SU-DHL-6 (cell line): Measurements from ENCODE around the gene MCTP1.

Experiments
- H2AFZ ChIP-seq: fragments of 200-600 bp; sonication (generic); 2 replicates; pipeline ENCODE4 v1.6.1; 2014; ENCODE audit warnings: low read depth, mild to moderate bottlenecking, moderate library complexity, mixed read lengths, antibody characterized with exemption, low read length; ENCODE audit not compliant: severe bottlenecking
- H3F3A ChIP-seq: fragments of 200-600 bp; shearing (Covaris generic); 2 replicates; pipeline ENCODE4 v1.6.0; 2016; ENCODE audit warnings: antibody characterized with exemption, mild to moderate bottlenecking; ENCODE audit not compliant: insufficient read depth
- H3K27ac ChIP-seq: fragments of 200-600 bp; sonication (generic); 2 replicates; pipeline ENCODE4 v1.5.1; 2016; ENCODE audit warnings: low read depth, mild to moderate bottlenecking, low read length, moderate library complexity, mixed read lengths
- H3K27me3 ChIP-seq: fragments of 200-600 bp; sonication (generic), shearing (Covaris generic); 2 replicates; pipeline ENCODE4 v1.6.0; 2014; ENCODE audit warnings: mild to moderate bottlenecking, low read length
- H3K36me3 ChIP-seq: fragments of 200-600 bp; sonication (generic); 2 replicates; pipeline ENCODE4 v1.6.1; 2014; ENCODE audit warnings: mild to moderate bottlenecking, low read length, mixed read lengths
- H3K4me2 ChIP-seq: fragments of 300-600, 200-600 bp; shearing (Covaris generic), sonication (generic); 2 replicates; pipeline ENCODE4 v1.6.0; 2014; ENCODE audit warnings: low read length, low read depth, mild to moderate bottlenecking; ENCODE audit not compliant: poor library complexity, severe bottlenecking
- H3K4me3 ChIP-seq: fragments of 200-600 bp; sonication (generic); 2 replicates; pipeline ENCODE4 v1.5.1; 2014; ENCODE audit warnings: antibody characterized with exemption, low read length, mild to moderate bottlenecking, mixed read lengths; ENCODE audit not compliant: insufficient read depth, poor library complexity, severe bottlenecking
- H3K79me2 ChIP-seq: fragments of 200-600 bp; sonication (generic); 2 replicates; pipeline ENCODE4 v1.6.1; 2014; ENCODE audit warnings: mild to moderate bottlenecking, low read length, moderate library complexity; ENCODE audit not compliant: insufficient read depth
- H3K9ac ChIP-seq: fragments of 200-600 bp; sonication (generic); 2 replicates; pipeline ENCODE4 v1.7.0; 2014; ENCODE audit warnings: mild to moderate bottlenecking, low read length
- H3K9me2 ChIP-seq: fragments of 200-600 bp; sonication (generic); replicated peaks from 2 replicates; pipeline ENCODE4 v1.6.1; 2014; ENCODE audit warnings: low read length; ENCODE audit not compliant: insufficient read depth
- H3K9me3 ChIP-seq: fragments of 200-600 bp; sonication (generic); 2 replicates; pipeline ENCODE4 v1.6.1; 2014; ENCODE audit warnings: low read length, mixed read lengths; ENCODE audit not compliant: insufficient read depth
- H4K20me1 ChIP-seq: fragments of 200-600 bp; sonication (generic); 2 replicates; pipeline ENCODE4 v1.6.1; 2014; ENCODE audit warnings: low read depth, mild to moderate bottlenecking, antibody characterized with exemption, low read length, moderate library complexity, mixed read lengths
- EZH2phosphoT487 ChIP-seq: fragments of 200-600 bp; sonication (generic), shearing (Covaris generic); conservative IDR thresholded peaks from 2 replicates; pipeline ENCODE4 v1.6.1; 2018; ENCODE audit warnings: mild to moderate bottlenecking, antibody characterized with exemption, low read length, moderate library complexity, mixed read lengths
- TF ChIP-seq, protein P1 (sequence below): fragments of 200-600 bp; sonication (generic); IDR thresholded peaks from one replicate; pipeline ENCODE4 v1.5.1; 2017; ENCODE audit warnings: antibody characterized with exemption, mild to moderate bottlenecking, low read length, moderate library complexity; ENCODE audit not compliant: insufficient read depth, poor library complexity, severe bottlenecking

MCTP1 gene

DNA sequence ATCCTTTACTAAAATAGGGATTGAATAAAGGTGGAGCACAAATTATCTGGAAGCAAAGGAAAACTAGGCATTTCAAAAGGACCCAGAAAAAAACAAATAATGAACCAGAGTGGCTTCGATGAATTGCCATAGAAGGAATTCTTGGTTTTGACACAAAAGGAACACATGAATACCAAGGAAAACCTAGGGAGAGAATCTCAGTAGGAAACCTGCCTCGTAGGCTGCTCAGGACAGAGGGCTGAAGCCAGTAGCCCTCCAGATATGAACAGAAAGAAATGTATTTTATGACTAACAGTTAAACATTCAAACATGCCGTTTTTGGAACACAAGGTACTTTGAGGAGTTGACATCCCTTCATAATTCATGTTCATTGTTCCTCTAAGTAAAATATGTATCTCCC lies 420.9 kb downstream of the MCTP1 start:
- Histone ChIP-seq H3K9me2 (no peaks in the 10 kb centered on the region), H2AFZ (no peak overlapping the region), H3K79me2 (no peaks in the 10 kb centered on the region), H3K9ac (no peak overlapping the region), H3K4me2 (no peak overlapping the region), H3K4me3 (no peak overlapping the region), H3K36me3 (no peaks in the 10 kb centered on the region), H3F3A (no peaks in the 10 kb centered on the region), H3K9me3 (no peaks in the 10 kb centered on the region), H3K27ac (no peak overlapping the region), H3K27me3 (no peaks in the 10 kb centered on the region), H4K20me1 (no peaks in the 10 kb centered on the region)
- TF ChIP-seq, protein P1, sequence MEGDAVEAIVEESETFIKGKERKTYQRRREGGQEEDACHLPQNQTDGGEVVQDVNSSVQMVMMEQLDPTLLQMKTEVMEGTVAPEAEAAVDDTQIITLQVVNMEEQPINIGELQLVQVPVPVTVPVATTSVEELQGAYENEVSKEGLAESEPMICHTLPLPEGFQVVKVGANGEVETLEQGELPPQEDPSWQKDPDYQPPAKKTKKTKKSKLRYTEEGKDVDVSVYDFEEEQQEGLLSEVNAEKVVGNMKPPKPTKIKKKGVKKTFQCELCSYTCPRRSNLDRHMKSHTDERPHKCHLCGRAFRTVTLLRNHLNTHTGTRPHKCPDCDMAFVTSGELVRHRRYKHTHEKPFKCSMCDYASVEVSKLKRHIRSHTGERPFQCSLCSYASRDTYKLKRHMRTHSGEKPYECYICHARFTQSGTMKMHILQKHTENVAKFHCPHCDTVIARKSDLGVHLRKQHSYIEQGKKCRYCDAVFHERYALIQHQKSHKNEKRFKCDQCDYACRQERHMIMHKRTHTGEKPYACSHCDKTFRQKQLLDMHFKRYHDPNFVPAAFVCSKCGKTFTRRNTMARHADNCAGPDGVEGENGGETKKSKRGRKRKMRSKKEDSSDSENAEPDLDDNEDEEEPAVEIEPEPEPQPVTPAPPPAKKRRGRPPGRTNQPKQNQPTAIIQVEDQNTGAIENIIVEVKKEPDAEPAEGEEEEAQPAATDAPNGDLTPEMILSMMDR = no peak
- no peak for TF ChIP-seq EZH2phosphoT487

DNA sequence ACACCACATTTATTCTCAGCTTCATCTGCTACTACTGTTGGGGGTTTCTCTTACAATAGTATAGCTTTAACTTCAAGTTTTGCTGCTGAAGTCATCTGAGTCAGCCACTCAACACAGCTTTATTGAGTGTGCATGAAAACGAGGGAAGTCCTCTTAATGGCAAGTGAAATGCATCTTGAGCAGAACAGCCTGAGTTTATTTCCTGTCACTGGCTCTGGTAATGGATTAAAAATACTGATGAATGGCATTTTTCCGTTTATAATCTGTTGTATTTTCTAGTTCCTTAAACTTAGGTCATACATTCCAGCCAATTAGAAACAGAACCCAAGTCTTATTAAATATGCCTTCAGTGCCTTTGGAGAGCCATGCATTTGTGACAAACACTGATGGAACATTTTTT lies 427.8 kb downstream of the MCTP1 start:
- no peaks in the 10 kb centered on the region for H3K9me3 ChIP-seq
- no peaks in the 10 kb centered on the region for H3K27me3 ChIP-seq
- H3K9me2 ChIP-seq = no peaks in the 10 kb centered on the region
- no peaks in the 10 kb centered on the region for H3K79me2 ChIP-seq
- no peaks in the 10 kb centered on the region for H3F3A ChIP-seq
- TF ChIP-seq, protein P1 = no peak
- no peak for TF ChIP-seq EZH2phosphoT487
- H2AFZ ChIP-seq = no peak overlapping the region
- H3K27ac ChIP-seq = no peak overlapping the region
- H3K4me2 ChIP-seq = no peak overlapping the region
- no peaks in the 10 kb centered on the region for H4K20me1 ChIP-seq
- no peak overlapping the region for H3K9ac ChIP-seq
- no peak overlapping the region for H3K4me3 ChIP-seq
- no peaks in the 10 kb centered on the region for H3K36me3 ChIP-seq

DNA sequence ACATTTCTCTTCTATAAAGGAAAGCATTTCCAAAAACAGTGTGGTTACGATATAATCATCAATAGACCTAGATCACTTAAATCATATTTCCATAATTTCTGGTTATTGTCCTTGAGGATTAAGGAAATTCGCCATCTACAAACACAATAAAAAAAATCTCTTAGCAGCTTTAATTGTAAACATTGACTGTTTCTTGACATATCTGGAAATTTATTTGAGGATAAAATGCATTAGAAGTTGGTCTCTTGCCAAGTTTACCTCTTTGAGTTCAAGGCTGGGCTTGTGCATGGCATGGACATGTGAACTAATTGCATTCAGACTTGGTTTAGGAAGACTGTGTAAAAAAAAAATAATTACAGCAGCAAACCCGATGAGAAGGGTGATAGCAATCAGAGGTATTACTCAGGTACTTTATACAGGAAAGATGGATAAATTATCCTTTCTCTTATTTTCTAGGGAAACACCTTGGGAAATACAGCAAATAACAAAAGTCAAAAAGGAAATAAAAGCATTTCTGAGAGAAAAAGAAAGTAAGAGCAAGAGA lies 428.6 kb downstream of the MCTP1 start:
- H2AFZ ChIP-seq = no peak overlapping the region
- H3K36me3 ChIP-seq = no peaks in the 10 kb centered on the region
- no peak overlapping the region for H3K4me2 ChIP-seq
- TF ChIP-seq, protein P1 = no peak
- no peak for TF ChIP-seq EZH2phosphoT487
- no peak overlapping the region for H3K9ac ChIP-seq
- no peaks in the 10 kb centered on the region for H3K9me3 ChIP-seq
- H4K20me1 ChIP-seq = no peaks in the 10 kb centered on the region
- H3K27ac ChIP-seq = no peak overlapping the region
- no peak overlapping the region for H3K4me3 ChIP-seq
- no peaks in the 10 kb centered on the region for H3K9me2 ChIP-seq
- no peaks in the 10 kb centered on the region for H3K79me2 ChIP-seq
- H3K27me3 ChIP-seq = no peaks in the 10 kb centered on the region
- H3F3A ChIP-seq = no peaks in the 10 kb centered on the region
